NCI-H1436 treated with DMSO at 0.1 percent for 48 hours (cell line): Measurements from ENCODE around the gene OLFML2B.

ENCODE experiments used
- DNase-seq: peaks from one replicate; lab custom pipeline; 2025; lab: John Stamatoyannopoulos, UW

The OLFML2B gene

DNA sequence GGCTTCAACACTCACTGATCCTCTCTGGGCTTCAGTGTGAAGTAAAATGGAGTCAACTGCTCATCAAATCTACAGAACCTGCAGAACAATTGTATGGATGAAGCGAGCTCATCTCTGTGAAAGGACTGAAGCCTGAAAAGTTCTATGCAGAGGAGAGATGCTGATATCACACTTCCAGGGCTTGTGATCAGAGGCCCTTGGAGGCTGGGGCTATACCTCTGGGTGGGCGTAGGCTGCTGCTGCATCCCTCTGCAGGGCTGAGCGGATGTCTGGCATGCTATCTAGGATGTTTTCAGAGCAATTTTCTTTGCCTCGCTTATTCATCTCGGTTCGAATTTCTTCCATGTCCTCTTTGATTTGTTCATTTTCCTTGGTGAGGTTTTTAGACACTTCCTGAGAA is 17.6 kb downstream of the OLFML2B start:
- no peak for DNase-seq

DNA sequence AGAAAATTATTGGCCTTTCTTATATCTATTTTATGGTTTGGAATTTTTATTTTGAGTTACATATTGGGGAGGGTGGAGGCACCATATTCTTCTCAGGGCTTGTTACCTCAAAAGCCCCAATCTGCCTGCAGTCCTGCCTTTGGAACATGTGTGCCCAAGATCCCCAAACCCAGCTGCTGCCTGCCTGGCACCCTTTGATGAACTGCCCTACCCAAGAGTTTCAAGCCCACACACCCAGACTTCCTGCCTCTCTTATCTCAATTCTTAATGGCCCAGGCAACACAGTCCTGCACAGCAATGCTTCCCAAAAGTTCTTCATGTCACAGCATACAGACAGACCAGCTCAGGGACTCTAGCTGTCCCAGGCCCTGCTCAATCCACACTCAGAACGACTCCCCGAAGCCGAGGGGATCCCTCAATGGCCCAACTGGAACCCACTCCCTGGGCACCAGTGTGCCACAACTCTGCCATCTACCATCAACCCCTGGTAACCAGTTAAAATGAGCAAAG is 19.2 kb downstream of the OLFML2B start:
- no peak for DNase-seq

DNA sequence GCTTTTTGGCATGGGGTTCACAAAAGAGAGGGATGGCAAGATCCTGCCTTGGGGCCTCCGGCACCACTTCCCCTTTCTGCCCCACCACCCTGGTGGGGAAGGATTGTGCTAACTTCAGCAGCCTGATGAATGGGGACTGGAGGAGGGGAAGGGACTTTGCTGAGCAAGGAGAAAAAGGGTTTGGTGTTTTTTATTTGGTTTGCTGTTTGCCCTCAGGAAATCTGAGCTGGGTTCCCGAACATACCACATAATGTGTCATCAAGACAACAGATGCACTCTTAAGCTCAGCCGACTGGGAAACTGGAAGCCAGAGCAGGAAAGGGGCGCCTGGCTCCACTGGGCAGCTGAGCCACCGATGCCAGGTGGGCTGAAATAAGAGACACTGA is 19.8 kb downstream of the OLFML2B start:
- no peak for DNase-seq

DNA sequence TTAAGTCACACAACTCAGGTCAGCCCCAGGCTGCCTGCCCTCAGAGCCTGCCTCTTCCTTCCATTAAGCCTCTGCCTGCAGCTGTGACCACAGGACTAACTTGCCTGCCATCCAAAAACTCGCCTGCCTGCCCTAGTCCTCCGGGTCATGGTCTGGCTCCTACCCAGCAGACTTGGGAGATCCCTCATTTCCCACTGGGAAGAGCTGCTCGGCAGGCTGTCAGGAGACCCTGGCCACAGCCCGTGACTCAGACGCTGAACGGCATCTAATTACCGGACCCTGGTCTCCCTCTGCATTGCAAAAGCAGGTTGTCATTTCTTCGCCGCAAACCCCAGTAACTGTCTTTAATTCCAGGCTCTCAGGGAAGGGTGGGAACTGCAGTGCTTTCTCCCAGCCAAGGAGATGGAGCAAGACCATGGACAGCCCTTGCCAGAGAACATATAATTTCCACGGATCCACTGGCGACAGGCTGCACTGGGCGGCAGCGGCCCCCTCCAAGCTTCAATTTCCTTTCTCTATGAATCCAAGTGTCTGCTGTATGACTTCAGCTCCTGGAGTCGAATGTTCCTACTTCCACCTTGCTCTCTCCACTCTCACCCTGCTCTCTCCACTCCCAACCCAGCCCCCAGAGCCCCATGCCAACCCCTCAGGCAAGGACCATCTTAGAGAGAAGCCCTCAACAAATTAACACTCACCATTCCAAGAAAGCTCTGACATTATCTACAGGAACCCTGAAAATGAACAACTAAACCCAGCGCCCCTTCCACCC is 20.4 kb downstream of the OLFML2B start:
- no peak for DNase-seq

DNA sequence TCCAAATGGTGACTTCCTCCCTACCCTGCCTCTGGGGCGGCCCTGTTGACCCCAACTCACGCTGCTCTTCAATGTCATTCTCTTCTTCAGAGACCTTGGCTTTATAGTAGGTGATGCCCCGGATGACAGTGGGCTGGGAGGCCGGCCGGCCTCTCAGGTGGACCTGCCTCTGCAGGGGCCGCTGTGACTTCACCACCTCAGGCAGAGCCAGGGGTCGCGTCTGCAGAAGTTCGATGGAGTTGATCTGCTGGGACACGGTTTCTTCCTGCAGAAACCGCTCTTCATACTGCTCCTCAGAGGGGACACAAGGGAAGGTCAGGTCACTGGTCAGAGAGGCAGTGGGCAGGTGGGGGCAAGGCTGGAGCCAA is 23.6 kb downstream of the OLFML2B start:
- DNase-seq, result no peak

DNA sequence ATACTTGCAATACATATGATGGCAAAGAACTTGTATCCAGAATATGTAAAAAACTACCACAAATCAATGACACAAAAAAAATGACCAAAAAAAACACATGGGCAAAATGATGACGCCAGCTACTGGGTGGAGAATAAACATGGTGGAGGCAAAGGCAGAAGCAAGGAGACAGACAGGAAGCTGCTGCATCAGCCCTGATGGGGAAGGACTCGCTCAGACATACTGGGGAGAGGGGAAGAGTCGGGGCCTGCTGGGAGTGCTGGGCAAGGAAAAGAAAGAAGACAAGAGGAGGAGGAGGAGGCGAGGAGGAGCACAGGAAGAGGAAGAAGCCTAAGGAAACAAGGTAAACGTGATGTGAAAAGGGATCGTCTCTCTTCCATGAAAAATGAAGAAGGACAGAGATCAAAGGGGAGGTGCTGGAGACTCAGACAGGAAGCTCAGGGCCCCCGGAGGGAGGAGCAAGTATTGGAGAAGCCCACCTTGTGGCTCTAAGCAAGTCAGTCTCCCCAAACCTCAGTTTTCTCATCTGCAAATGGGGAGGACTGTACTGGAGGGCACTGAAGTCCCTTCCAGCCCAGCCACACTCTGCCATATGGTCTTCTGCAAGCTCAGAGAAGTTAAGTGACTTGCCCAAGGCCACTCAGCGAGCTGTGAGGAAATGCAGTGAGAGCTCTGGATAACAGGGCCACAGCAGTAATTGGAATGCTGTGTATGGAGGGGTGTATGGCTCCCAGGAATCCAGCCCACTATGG is 24.2 kb downstream of the OLFML2B start:
- DNase-seq, result no peak

DNA sequence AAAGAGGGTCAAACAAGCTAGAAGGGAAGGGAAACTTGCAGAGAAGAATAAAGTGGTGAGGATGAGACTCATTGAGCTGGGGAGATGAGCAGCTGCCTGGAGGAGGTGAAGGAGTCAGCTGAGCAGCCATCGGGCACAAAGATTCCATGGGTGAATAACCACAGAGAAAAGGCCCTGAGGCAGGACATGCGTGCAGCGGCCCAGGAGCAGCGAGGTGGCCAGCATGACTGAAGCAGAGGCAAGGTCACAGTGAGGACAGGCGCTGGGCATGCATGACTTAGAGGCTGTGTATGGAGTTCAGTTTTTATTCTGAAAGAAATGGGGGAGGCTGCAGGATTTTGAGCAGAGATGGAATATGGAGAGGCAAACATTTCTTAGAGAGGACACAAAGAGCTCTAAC is 24.9 kb downstream of the OLFML2B start:
- DNase-seq, result no peak

DNA sequence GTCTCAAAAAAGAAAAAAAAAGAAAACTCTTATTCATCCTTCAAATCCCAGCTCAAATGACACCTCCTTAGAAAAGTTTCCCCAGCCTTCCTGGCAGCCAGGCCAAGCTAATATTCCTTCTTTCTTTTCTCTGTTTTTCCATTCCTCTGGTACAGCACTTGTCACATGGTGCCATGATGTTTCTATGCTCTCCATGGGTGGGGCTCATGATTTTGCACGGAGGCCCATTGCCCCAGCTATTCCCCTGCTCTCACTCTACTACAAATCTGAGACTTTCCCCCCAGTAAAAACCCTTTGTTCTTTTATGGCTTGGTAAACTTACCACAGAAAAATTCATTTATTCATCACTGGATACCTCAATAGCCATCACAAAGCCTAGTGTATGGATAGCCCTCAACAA is 26.5 kb downstream of the OLFML2B start:
- no peak for DNase-seq

DNA sequence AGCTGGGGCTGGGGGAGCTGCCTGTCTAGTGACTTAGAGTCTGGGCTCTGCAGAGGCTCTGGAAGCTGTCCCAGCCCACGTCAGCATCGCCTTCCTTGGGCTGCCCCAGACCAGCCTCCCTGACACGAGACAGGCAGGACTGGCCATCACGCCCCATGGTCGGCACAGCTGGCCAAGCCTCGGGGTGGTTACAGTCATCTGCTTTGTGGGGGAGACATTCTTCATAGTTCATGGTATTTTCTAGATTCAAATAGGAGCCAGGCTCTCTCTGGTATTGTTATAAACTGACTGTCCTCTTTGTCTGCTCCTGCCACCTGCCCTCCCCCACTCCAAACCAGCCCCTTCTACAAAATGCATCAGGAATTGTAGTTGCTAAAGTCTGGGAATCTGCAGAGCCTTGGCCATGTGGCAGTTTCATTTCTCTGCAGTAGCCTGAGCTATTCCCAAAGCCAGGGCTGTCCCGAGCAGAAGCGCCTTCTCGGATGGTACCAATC is 29.4 kb downstream of the OLFML2B start:
- DNase-seq, result no peak

DNA sequence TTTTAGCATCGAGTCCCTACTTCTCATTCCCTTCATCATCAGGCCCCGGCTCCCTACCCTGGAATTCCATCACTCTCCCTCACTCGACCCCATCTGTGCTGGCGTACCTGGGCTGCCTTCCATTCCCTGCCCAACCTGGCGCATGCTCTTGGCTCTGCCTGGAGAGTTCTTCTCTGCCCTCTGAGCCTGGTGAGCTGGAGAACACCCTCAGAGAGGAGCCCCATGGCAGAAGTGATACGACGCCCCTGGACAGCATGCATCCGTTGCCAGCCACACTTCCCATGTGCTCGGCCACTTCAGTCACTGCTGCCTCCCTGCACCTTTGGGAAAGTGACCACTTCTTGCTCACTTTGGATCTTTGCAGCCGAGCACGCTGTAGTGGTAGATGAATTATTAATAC is 30.1 kb downstream of the OLFML2B start:
- no peak for DNase-seq

DNA sequence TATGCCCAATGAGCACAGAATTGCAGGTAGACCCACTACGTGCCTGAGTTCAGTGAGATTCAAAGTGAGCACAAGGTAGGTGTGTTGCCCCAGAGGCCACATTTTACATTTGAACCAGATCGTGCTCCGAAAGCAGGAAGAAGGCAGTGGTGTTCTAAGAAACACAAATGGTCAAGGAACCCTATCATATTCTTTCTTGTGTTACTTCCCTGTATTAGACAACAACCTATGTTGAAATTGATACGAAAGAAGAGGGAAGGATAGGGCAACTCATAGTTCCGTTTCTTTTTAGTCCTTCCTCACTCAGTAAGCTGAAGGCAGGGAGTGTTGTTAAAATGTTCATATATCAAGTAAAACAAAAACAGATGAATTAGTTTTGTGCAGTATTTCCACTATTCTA is 33.9 kb downstream of the OLFML2B start:
- no peak for DNase-seq

DNA sequence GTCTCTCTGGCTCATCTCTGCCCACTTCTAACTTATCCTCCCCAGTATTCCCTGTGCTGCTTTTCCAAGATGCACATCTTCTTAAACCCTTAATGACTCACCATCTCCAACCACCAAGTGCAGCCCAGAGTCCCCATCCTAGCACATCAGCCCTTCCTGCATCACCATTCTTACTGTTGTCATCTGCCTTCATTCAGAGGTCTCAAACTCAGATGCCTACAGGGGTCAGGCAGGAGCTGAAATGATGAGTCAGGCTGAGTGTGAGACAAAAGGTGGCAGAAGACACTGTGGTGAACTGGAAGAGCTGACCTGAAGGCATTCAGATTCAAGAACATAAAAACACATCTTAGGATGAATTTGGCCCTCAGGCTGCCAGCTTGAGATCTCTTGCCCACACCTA is 34.6 kb downstream of the OLFML2B start:
- DNase-seq, result no peak

DNA sequence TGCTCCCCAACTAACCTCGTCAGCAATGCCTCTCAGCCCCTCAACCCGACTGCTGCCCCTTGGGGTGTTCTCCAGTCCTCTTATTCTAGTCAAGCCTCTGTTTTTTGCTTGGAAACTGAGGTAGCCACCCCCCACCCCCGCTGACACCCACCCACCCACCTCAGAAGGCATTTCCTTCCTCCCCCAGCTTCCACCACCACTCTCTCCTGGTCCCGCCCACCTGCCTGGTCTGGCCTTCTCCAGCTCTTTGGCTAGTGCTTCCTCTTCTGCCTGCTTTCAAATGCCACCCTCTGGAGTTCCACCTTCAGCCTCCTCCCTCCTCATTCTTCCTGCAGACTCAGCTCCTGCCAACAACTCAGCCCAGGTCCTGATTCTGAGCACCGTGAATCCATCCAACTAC is 35.3 kb downstream of the OLFML2B start:
- DNase-seq, result no peak

DNA sequence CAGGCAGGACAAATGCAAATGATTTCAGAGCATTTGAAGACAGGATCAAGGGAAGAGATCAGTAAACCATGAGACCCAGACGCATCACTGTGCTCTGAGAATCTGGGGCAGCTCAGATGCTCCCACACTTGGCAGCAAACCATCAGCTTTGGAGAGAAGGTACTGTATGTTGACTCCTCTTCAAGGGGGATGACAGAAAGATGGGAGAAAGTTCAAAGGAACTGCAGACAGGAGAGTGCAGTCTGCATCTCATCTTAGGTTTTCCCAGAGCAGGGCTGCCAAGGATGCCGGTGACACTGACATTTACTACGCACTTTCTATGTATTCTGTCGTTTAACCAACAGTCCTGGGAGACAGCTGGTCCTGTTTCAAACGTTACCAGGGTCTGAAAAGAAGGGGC is 35.8 kb downstream of the OLFML2B start:
- no peak for DNase-seq

DNA sequence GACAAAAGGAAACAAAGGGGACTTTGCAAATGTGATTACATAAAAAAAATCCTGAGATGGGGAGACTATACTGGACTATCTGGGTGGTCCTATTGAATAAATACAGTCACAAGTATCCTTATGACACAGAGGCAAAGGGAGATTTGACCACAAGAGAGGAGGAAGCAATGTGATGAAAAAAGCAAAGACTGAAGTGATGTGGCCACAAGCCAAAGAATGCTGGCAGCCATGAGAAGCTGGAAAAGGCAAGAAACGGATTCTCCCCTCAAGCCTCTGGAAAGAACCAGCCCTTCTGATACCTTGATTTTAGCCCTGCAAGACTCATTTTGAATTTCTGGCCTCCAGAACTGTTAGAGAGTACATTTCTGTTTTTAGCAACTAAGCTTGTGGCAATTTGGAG is 36.4 kb downstream of the OLFML2B start:
- no peak for DNase-seq

DNA sequence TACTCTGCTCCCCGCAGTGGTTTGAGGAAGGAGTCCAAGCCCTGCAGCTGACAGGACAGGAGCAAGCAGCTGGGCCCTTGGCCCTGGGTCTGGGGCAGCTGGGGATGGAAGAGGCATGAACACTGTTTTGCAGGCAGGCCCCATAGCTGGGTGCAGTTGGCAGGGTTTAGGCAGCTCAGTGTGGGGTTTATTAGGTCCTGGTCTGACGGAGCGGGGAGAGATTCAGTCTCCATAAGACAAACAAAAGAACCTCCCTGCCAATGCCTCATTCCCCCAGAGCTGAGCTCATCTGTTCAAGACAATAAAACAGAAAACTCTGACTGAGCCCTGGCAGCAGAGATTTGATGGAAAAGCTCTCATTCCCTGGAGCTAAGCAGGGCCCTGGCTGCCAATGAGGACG is 37.3 kb downstream of the OLFML2B start:
- DNase-seq, result no peak

DNA sequence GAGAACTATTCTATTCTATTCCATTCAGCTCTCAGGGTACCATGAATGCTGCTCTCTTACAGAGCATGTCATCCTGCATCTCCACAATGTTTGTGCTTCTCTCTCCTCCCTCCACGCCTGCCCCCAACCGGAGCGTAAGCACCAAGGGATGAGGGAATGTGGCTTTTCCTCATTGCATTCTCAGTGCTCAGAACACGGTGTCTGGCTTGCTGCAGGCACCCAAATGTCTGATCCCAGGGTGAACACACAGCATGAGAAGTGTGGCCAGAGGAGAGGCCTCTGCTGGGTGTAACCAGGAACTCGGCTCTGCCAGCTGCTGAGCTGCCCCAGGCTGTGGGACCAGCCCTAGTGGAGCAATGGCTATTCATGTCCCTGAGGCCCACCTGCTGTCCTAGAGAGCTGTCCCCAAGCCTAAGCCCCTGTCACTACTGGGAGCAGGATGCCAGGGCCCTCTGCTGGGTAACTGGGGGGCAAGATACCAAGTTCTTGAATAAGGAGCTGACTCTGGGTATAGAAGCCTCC is 38.3 kb downstream of the OLFML2B start:
- DNase-seq, result no peak

DNA sequence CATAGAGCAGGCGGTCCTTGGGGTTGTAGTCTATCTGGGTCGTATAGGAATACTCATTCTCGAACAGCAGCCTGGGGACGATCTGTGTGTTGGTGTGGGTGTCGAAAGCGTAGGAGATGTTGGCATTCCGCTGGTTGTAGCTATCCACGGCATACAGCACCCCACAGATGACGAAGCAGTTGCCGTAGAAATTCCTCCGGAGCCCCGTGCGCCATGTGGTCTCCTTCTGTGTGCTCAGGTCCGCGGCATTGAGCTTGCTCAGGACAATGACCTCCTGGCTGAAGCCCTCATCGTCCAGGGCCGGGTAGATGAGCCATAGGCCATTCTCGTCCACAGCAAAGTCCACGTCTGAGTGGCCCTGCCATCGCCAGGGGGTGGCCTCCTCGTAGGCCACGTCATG is 39.9 kb downstream of the OLFML2B start:
- no peak for DNase-seq

DNA sequence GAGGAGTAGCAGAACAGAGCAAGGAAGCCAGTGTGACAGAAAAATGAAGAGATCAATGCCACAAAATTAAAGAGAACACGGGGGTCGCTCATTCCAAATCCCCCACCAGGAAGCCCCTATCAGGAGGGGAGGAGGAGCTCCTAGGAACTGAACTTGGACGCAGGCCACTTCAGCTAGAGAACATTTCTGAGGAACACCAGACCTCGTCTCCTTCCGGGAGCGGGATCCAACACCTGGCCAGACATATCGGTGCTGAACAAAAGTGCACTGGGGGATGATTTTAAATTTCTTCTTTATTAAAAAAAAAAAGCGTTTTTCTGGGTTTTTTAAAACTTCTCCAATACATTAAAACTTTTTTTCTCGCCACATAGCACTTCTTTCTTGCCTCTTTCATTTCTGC is 40.8 kb downstream of the OLFML2B start:
- no peak for DNase-seq

DNA sequence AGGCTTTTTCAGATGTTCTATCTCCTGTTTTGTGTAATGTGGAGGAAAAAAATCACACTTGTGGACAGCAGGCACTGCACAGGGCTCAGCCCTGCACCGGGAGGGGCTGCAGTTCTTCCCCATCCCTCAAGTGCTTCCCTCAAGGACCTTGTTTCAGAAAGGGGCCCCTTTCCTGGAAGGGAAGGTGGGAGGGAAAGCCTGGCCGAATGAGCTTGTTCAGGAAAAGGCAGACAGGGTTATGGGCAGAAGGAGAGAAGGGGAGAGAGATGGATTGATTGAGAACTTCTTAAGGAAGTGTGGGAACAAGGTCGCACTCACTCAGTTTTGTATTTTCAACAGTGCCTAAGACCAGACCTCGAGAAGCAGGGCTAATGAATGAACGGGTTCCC is 41.2 kb downstream of the OLFML2B start:
- DNase-seq, result no peak

DNA sequence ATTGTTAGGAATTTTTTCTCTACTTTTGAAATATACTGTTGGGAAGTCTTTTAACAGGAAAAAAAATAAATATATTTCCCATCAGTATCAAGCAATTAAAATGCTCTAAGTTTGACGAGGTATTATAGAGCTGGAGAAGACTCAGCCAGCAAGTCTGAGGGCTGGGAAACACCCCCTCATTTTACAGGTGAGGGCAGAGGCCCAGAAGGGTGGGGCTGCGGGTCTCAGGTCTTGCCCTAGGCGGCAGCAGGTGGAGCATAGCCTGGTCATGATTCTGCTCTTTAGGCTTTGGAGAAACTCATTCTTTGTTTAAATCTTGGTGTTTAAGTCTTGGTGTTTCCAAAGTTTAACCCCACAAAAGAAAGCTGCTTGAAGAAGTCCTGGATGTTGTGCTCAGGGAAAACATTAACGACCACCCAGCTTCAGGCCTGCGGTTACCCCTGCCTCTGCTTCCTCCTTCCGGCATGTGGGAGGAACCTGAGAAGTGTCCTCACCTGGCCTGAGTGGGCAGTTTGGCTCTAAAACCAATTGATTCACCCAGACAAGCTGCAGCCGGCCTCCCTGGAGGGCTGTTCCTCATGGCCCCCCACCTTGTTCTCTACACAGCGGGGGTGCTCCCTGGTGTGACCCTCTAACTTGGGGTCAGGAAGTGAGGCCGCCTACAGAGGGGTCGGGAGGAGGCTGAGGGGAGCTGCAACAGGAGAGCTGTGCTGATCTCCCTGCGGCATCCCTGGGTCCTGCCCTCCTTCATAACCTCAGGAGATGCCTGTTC is 41.7 kb downstream of the OLFML2B start:
- no peak for DNase-seq

DNA sequence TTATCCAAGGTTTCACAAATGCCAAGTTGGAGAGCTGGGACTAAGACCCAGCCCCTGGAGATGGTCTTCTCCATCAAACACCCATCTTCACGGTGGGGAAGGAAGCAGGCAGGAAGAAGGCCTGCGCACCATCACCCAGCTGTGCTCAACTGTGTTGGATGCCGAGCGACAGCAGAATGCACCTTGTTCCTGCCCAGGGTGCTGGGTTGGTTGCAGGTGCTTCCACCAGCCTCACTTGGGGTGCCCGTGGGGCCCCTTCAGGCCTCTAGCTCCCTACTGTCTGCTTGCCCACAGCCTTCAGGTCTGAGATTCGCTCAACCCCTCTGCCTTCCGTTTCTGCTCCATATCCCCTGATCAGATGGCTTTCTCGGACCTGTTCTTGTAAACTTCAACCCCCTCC is 42.5 kb downstream of the OLFML2B start:
- DNase-seq, result no peak
